H1 (cell line): ENCODE measurements around the gene GNAL. TPM values are rescaled to one million over a fixed set of nuclear protein-coding genes. Genes with fewer than 3 reads are reported as not detected.

ENCODE experiments used
- CTCF ChIA-PET: fragments of 300-600 bp; sonication (Branson Sonifier 250); formaldehyde crosslinking; loops from one replicate; lab custom pipeline; 2021; ENCODE audit not compliant: partially characterized antibody; lab: Charles Lee
- POLR2A ChIA-PET: fragments of 300-600 bp; sonication (Branson Sonifier 250); formaldehyde crosslinking; loops from one replicate; lab custom pipeline; 2021; ENCODE audit warnings: inconsistent platforms; ENCODE audit not compliant: partially characterized antibody; lab: Charles Lee
- DNase-seq, 2 experiments: peaks; one replicate each; pipeline versions ENCODE4 v3.0.0 to v3.0.0-alpha.2; 2010 to 2022; ENCODE audit warnings: low spot score in 2 of 2, low read depth in 1 of 2, mixed read lengths in 1 of 2
- FAIRE-seq: peaks from 2 replicates; lab custom pipeline; 2011; peaks lifted over from hg19 to GRCh38; lab: Jason Lieb, UNC
- H2AFZ ChIP-seq: 2 replicates; pipeline ENCODE4 v1.8.1; 2012; ENCODE audit warnings: low read length, inconsistent platforms
- H2AK5ac ChIP-seq: 2 replicates; pipeline ENCODE4 v1.6.1; 2013; ENCODE audit warnings: low read depth, low read length
- H2BK120ac ChIP-seq: replicated peaks from 2 replicates; pipeline ENCODE3; 2013; ENCODE audit warnings: low read depth, low read length, inconsistent platforms
- H2BK12ac ChIP-seq: 2 replicates; pipeline ENCODE4 v1.6.1; 2013; ENCODE audit warnings: low read depth, low read length
- H2BK15ac ChIP-seq: 2 replicates; pipeline ENCODE4 v1.6.1; 2013; ENCODE audit warnings: low read length
- H2BK20ac ChIP-seq: 2 replicates; pipeline ENCODE4 v1.6.1; 2013; ENCODE audit warnings: low read length
- H2BK5ac ChIP-seq: 2 replicates; pipeline ENCODE4 v1.6.1; 2013; ENCODE audit warnings: low read depth, low read length
- H3K14ac ChIP-seq: 2 replicates; pipeline ENCODE4 v1.6.1; 2013; ENCODE audit warnings: inconsistent platforms; ENCODE audit not compliant: insufficient read length
- H3K18ac ChIP-seq: 2 replicates; pipeline ENCODE4 v1.6.1; 2013; ENCODE audit warnings: low read length; ENCODE audit errors: extremely low read depth
- H3K23ac ChIP-seq: 2 replicates; pipeline ENCODE4 v1.6.1; 2013; ENCODE audit warnings: inconsistent platforms; ENCODE audit not compliant: insufficient read length
- H3K23me2 ChIP-seq: 2 replicates; pipeline ENCODE4 v1.6.1; 2013; ENCODE audit warnings: low read depth, low read length
- H3K27ac ChIP-seq: 2 replicates; pipeline ENCODE4 v1.6.1; 2011; ENCODE audit warnings: low read depth, low read length, inconsistent platforms
- H3K27me3 ChIP-seq, 4 experiments: replicated peaks in 1 of 4; 1 replicate in 1 of 4; 2 replicates in 3 of 4; pipeline versions ENCODE4 v1.6.1 to v1.8.1; 2011 to 2013; ENCODE audit warnings: low read length in 3 of 4, mild to moderate bottlenecking in 3 of 4, inconsistent platforms in 2 of 4, mixed read lengths in 2 of 4, moderate library complexity in 1 of 4; ENCODE audit not compliant: control insufficient read depth in 3 of 4, insufficient read depth in 3 of 4; ENCODE audit errors: extremely low read depth in 1 of 4
- H3K36me3 ChIP-seq, 4 experiments: 2 replicates each; pipeline versions ENCODE4 v1.6.1 to v1.8.1; 2011 to 2013; ENCODE audit warnings: mild to moderate bottlenecking in 4 of 4, low read length in 3 of 4, moderate library complexity in 2 of 4, control low read depth in 1 of 4, inconsistent platforms in 1 of 4; ENCODE audit not compliant: insufficient read depth in 4 of 4, control insufficient read depth in 2 of 4
- H3K4ac ChIP-seq: replicated peaks from 2 replicates; pipeline ENCODE3; 2013; ENCODE audit warnings: low read length, low read depth, mixed read lengths, inconsistent platforms; ENCODE audit not compliant: insufficient read length
- H3K4me1 ChIP-seq, 4 experiments: replicated peaks in 1 of 4; 1 replicate in 1 of 4; 2 replicates in 3 of 4; pipeline versions ENCODE4 v1.6.1 to v1.8.1; 2011 to 2013; ENCODE audit warnings: low read length in 3 of 4, inconsistent platforms in 2 of 4, mixed read lengths in 1 of 4; ENCODE audit not compliant: insufficient read depth in 4 of 4, control insufficient read depth in 3 of 4
- H3K4me2 ChIP-seq, 2 experiments: 2 replicates each; pipeline versions ENCODE4 v1.6.1 to v1.8.1; 2011 to 2013; ENCODE audit warnings: low read depth in 2 of 2, low read length in 2 of 2, control low read depth in 1 of 2, inconsistent platforms in 1 of 2, mild to moderate bottlenecking in 1 of 2; ENCODE audit not compliant: insufficient read depth in 1 of 2
- H3K4me3 ChIP-seq, 4 experiments: fragments of 200-600, 300-600 bp in 1 of 4; sonication (generic), shearing (Covaris generic), sonication (Bioruptor Twin) in 1 of 4; 2 replicates each; pipeline versions ENCODE4 v1.5.1 to v1.8.1; 2011 to 2016; ENCODE audit warnings: low read length in 4 of 4, low read depth in 3 of 4, control low read depth in 2 of 4, inconsistent platforms in 2 of 4, mild to moderate bottlenecking in 2 of 4, mixed read lengths in 1 of 4, moderate library complexity in 1 of 4; ENCODE audit not compliant: insufficient read depth in 2 of 4; ENCODE audit errors: extremely low read depth in 1 of 4
- H3K56ac ChIP-seq: replicated peaks from 2 replicates; pipeline ENCODE3; 2013; ENCODE audit warnings: low read depth, mild to moderate bottlenecking, mixed read lengths, low read length, inconsistent platforms; ENCODE audit not compliant: insufficient read length
- H3K79me1 ChIP-seq: 2 replicates; pipeline ENCODE4 v1.6.1; 2013; ENCODE audit warnings: low read depth, low read length, control low read depth
- H3K79me2 ChIP-seq, 2 experiments: 2 replicates each; pipeline versions ENCODE4 v1.6.1 to v1.8.1; 2012 to 2013; ENCODE audit warnings: low read length in 2 of 2, mild to moderate bottlenecking in 2 of 2, inconsistent platforms in 1 of 2; ENCODE audit not compliant: insufficient read depth in 2 of 2, control insufficient read depth in 1 of 2
- H3K9ac ChIP-seq, 4 experiments: replicated peaks in 1 of 4; 1 replicate in 1 of 4; 2 replicates in 3 of 4; pipeline versions ENCODE4 v1.6.1 to v1.8.1; 2011 to 2013; ENCODE audit warnings: low read depth in 3 of 4, low read length in 3 of 4, control low read depth in 2 of 4, mild to moderate bottlenecking in 2 of 4, moderate library complexity in 2 of 4, inconsistent platforms in 1 of 4; ENCODE audit errors: extremely low read depth in 1 of 4
- H3K9me3 ChIP-seq, 2 experiments: 2 replicates each; pipeline versions ENCODE4 v1.6.1 to v1.8.1; 2012 to 2013; ENCODE audit warnings: mild to moderate bottlenecking in 2 of 2, moderate library complexity in 2 of 2, control low read depth in 1 of 2, inconsistent platforms in 1 of 2, low read depth in 1 of 2, low read length in 1 of 2, mixed read lengths in 1 of 2; ENCODE audit not compliant: insufficient read depth in 2 of 2
- H4K20me1 ChIP-seq, 2 experiments: replicated peaks in 1 of 2; 2 replicates each; pipeline versions ENCODE3 to v1.8.1; 2011 to 2013; ENCODE audit warnings: inconsistent platforms in 2 of 2, low read length in 2 of 2, mild to moderate bottlenecking in 1 of 2; ENCODE audit not compliant: insufficient read depth in 2 of 2, control insufficient read depth in 1 of 2
- H4K5ac ChIP-seq: 2 replicates; pipeline ENCODE4 v1.6.1; 2013; ENCODE audit warnings: low read length, low read depth, mixed read lengths, inconsistent platforms; ENCODE audit not compliant: insufficient read length
- H4K8ac ChIP-seq: 2 replicates; pipeline ENCODE4 v1.8.0; 2013; ENCODE audit warnings: mild to moderate bottlenecking, moderate library complexity, low read length, inconsistent platforms; ENCODE audit not compliant: insufficient read depth; ENCODE audit errors: extremely low read depth
- H4K91ac ChIP-seq: replicated peaks from 2 replicates; pipeline ENCODE3; 2013; ENCODE audit warnings: low read length, mixed read lengths, inconsistent platforms; ENCODE audit not compliant: insufficient read length
- BACH1 ChIP-seq: IDR thresholded peaks from 2 replicates; pipeline ENCODE4 v1.6.1; 2012; ENCODE audit warnings: low read length, improper control_type of control experiment
- BRCA1 ChIP-seq: IDR thresholded peaks from 2 replicates; pipeline ENCODE4 v1.6.1; 2012; ENCODE audit warnings: low read depth, low read length, improper control_type of control experiment
- KDM4A ChIP-seq: IDR thresholded peaks from one replicate; pipeline ENCODE4 v1.7.1; 2012; ENCODE audit warnings: low read depth, mild to moderate bottlenecking, moderate library complexity, low read length, inconsistent platforms; ENCODE audit not compliant: severe bottlenecking
- KDM5A ChIP-seq: fragments of 200-600 bp; IDR thresholded peaks from 2 replicates; pipeline ENCODE4 v1.7.1; 2012; ENCODE audit warnings: mild to moderate bottlenecking, low read length, inconsistent platforms, mixed read lengths
- RBBP5 ChIP-seq: IDR thresholded peaks from 2 replicates; pipeline ENCODE4 v1.7.1; 2012; ENCODE audit warnings: low read depth, mild to moderate bottlenecking, inconsistent platforms, low read length, moderate library complexity, borderline replicate concordance
- RXRA ChIP-seq: IDR thresholded peaks from 2 replicates; pipeline ENCODE4 v1.6.1; 2011; ENCODE audit warnings: low read depth, mild to moderate bottlenecking, low read length, moderate library complexity; ENCODE audit not compliant: insufficient read depth
- SP1 ChIP-seq: IDR thresholded peaks from 2 replicates; pipeline ENCODE4 v1.6.1; 2011; ENCODE audit warnings: low read depth, low read length
- SUZ12 ChIP-seq: fragments of 200-600 bp; sonication (generic); IDR thresholded peaks from 2 replicates; pipeline ENCODE4 v1.6.1; 2012; ENCODE audit warnings: mild to moderate bottlenecking, inconsistent platforms, low read length, moderate library complexity, mixed read lengths
- TBP ChIP-seq: IDR thresholded peaks from 2 replicates; pipeline ENCODE4 v1.6.1; 2011; ENCODE audit warnings: low read depth, low read length, improper control_type of control experiment
- WGBS, 2 experiments: shearing (Covaris generic) in 1 of 2; methylation state at CpG; one replicate each; pipeline versions ENCODE4 v1.1.6 to v1.1.7; 2013 to 2015; ENCODE audit warnings: low lambda C conversion rate in 2 of 2, mixed read lengths in 2 of 2, inconsistent platforms in 1 of 2, low coverage in 1 of 2, missing lambda C conversion rate in 1 of 2; ENCODE audit not compliant: insufficient replicate concordance in 2 of 2, insufficient coverage in 1 of 2, insufficient read length in 1 of 2; ENCODE audit errors: extremely low coverage in 1 of 2, missing lambda C conversion rate in 1 of 2; 5-methylcytosine and 5-hydroxymethylcytosine counted together
- polyA plus RNA-seq, 7 experiments: library from polyadenylated mRNA; depleted of rRNA in 3 of 7; stranded (reverse) in 5 of 7; unstranded in 2 of 7; fragments of >200 nt in 5 of 7; fragments of 200-250 nt in 2 of 7; gene quantifications; 1 replicate in 5 of 7; 2 replicates in 1 of 7; 4 replicates in 1 of 7; pipeline versions ENCODE4 v1.2.1 to v1.2.3, GENCODE V29; 2011 to 2013; ENCODE audit warnings: missing spikeins in 2 of 7, mixed read lengths in 2 of 7
- total RNA-seq: library from RNA; stranded (reverse); fragmentation: NEBNext Ultra II Directional; extraction: Animal tissue kit (Norgen Biotek cat#: 25700); gene quantifications from 2 replicates; pipeline ENCODE4 v1.2.1, GENCODE V29; 2021

Gene GNAL
- total and polyA plus RNA-seq, 2 of the 8 experiments (the other 6 are each of a cell fraction or from before 2014, with no cell fraction given) = 13.2 to 18.3 TPM

DNA sequence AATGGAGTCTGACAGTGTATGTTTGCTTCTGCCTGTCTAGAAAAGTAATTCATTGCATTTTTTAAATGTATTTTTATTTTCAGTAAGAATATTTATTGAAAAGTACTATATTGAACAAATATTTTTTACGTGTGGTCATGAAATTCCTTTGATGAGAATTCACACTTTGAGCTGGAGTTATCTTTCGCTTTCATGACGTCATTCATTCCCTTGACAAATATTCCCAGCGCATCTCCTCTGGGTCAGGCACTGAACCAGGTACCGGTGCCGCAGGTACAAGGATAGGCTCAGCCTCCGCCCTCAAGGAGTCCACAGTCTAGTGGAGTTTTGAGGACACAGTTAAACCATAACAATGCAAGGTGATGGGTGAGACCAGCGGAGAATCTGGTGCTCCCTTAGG is 60.2 kb downstream of the GNAL start:
- Histone ChIP-seq H3K79me2 (no peaks in the 10 kb centered on the region), H4K8ac (no peak overlapping the region), H3K4me3 (no peak overlapping the region), H2AFZ (no peak overlapping the region), H2BK5ac (no peak overlapping the region), H3K14ac (no peak overlapping the region), H3K36me3 (no peaks in the 10 kb centered on the region), H3K79me1 (no peaks in the 10 kb centered on the region), H4K91ac (no peak overlapping the region), H3K18ac (no peak overlapping the region), H3K4ac (no peak overlapping the region), H3K27me3 (peaks cover 2 to 35% (median 25%) of the 10 kb centered on the region in 4 experiments), H4K5ac (no peak overlapping the region), H4K20me1 (no peaks in the 10 kb centered on the region), H3K4me2 (no peak overlapping the region), H2BK15ac (no peak overlapping the region), H2BK20ac (no peak overlapping the region), H3K9me3 (no peaks in the 10 kb centered on the region; a peak in 1 of 4 replicates), H2BK12ac (no peak overlapping the region), H3K4me1 (peaks cover 0 to 11% (median 3%) of the 10 kb centered on the region in 4 experiments; a peak in 5 of 7 replicates), H3K23ac (no peak overlapping the region), H2AK5ac (no peak overlapping the region), H2BK120ac (no peak overlapping the region), H3K56ac (no peak overlapping the region), H3K23me2 (peaks cover 13% of the 10 kb centered on the region), H3K27ac (no peak overlapping the region), H3K9ac (no peak overlapping the region)
- no peak for FAIRE-seq
- no peak for DNase-seq
- ChIA-PET POLR2A (no interaction called here), CTCF (interaction anchor here (0.6 to 1.8 kb wide), 7 partner anchors 9 to 144 kb away, joined by 3 to 6 read pairs (median 4); no protein-coding TSS in a partner anchor)
- WGBS, 2 experiments = 93% methylated on average over 8 of the region's 8 CpGs; no CpG with 5 or more reads in 1 of the 2 experiments
- TF ChIP-seq KDM4A (no peak), BACH1 (no peak), SUZ12 (no peak), TBP (no peak), KDM5A (no peak), RBBP5 (no peak), RXRA (no peak), SP1 (no peak), BRCA1 (no peak)
